ACHN (cell line): ENCODE results near the gene PABPC3.

Experiments
- DNase-seq: peaks from one replicate; pipeline ENCODE4 v3.0.0-alpha.2; 2015
- in situ Hi-C: cut with HindIII; loops from 2 replicates; pipeline ENCODE4 v1.10.0; 2017; ENCODE audit warnings: low sequenced_read_pairs, low pct_ligation_motif_present, low pct_unique_long_range_greater_than_20kb

Gene PABPC3

DNA sequence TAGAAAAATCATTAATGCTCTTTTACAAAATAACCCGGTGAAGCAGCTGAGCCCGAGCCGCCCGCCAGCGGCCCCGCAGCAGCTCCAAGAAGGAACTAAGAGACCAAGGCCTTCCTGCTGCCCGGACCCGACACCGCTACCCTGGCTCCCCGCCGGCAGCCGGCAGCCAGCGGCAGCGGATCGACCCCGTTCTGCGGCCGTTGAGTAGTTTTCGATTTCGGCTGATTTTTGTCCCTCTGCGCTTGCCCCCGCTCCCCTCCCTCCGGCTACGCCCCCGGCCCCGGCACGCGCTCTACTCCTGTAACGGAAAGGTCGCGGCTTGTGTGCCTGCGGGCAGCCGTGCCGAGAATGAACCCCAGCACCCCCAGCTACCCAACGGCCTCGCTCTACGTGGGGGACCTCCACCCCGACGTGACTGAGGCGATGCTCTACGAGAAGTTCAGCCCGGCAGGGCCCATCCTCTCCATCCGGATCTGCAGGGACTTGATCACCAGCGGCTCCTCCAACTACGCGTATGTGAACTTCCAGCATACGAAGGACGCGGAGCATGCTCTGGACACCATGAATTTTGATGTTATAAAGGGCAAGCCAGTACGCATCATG, at the start of gene PABPC3:
Gene PABPC3, plus strand, starts transcription at position 286 of the 603 bp plus-strand sequence. Its CDS starts 63 bp downstream, at position 349.
- in situ Hi-C loops = no loop called here
- DNase-seq = peak; percentile 16

DNA sequence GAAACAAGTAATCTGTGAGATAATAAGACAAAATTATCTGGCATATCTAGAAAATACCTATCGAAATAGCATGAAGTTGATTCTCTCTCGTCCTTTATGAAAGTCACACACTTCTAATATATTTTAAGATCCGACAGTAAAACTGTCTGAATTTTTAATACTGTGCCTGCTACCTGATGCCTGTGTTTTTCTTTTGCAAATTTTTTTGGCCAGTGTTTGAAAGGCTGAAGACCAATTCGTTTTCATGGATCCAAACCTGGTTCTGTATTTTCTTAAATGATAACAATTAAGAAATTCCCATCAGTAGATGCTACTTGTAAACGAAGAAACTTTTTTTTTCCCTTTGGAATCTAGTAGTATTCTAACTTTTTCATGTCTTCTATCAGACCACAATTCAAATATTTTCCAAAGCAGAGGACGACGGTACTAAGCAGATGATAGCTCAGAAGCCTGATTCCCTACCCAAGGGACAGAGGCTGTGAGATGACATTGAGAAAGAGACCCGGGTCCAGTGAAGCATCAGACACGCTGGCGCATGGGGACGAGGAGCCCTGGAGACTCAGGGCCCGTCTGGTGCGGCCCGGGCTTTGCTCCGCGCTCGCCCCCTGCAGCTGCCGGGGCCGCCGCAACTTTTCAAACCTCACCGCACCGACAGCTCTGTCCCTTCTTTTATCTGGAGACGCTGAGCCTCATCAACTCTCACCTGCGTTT, 49.5 kb upstream of the PABPC3 start:
- DNase-seq = no peak
- in situ Hi-C loops = no loop called here

DNA sequence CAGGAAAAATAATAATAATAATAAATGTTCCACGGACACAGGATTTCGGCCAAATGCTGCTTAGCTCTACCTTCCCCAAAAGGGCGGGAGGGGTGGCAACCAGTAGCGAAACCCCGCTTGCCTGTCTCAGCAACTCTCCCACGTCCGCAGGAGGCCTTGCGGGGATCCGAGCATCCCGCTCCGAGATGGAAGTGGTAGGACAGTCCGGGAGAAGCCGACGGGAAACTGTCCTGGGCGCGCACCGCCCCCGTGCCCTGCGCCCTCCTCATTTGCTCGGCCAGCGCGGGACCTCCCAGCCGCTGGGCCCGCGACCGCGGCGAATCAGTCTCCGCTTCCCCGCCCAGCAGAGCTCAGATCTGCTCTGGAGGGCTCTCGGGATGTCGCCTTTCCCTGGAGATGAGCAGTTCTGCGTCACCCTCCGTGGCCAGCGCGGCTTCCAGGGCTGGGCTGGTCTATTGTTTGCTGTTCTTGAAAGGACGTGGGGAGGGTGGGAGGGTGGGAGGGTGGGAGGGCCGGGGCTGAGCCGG, 48.9 kb upstream of the PABPC3 start:
- in situ Hi-C loops = no loop called here
- peak; percentile 47 for DNase-seq

DNA sequence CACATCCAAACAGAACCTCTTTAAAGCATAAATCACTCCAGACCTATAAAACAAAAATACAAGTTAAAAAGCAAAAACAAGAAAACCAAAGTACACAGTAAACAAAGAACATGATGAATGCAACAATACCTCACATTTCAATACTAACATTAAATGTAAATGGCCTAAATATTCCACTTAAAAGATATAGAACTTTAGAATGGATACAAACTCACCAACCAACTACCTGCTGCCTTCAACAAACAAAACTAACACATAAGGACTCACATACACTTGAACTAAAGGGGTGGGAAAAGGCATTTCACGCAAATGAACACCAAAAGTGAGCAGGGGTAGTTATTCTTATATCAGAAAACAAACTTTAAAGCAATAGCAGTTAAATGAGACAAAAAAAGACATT, 44.9 kb upstream of the PABPC3 start:
- in situ Hi-C loops = no loop called here
- no peak for DNase-seq

DNA sequence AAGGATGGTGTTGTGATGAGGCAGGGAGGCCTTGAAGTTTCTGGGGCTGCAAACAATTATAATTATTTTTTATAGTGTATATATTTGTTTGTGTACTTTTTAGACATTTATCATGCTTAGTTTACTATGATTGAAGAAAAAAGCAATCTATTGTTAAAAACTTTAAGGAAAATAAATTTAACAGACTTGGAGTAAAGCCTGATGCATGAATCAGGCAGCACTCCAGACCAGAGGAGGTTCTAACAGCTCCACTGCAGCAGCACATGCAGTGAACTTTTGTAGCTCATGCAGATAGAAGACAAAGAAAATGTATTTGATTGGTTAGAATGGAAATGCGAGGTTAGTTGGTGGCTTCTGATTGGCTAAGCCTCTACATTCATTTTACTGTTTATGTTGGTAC, 36.8 kb upstream of the PABPC3 start:
- no peak for DNase-seq
- in situ Hi-C loops = no loop called here

DNA sequence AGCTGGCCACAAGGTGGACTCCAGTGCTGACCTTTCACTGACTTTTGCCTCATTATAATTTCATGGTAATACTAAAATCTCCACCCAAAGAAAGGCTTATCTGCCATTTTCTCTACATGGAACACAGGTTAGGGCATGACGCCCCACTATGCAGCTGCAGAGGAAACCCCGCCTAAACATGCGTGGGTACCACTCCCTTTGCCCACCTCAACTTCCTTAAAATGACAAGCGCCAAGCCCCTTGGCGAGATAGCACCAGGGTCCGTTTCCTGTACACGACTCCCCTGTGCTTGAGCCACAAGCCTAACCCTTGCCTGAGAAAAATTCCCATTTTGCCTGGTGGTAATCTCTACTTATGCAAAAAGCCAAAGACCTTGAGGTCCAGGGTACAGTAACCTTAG, 36.0 kb upstream of the PABPC3 start:
- no peak for DNase-seq
- in situ Hi-C loops = no loop called here

DNA sequence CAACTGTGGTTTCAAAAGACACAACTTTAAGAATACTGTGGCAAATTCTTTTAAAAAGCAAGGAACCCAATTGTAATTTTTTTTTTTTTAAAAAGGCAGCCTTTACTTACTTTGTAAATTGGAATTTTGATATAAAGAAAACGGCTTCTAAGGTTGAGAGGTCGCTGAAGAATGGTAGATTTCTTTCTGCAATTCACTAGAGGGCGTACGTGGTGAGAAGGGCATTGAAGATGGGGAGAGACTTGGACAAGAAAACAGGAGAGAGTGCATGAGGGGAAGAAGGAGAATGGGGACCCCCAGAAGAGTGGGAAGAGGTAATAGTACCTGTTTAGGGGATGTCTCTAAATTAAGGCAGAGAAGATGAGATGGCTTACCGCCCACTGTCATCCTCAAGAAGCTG, 33.5 kb upstream of the PABPC3 start:
- peak; percentile 7 for DNase-seq
- in situ Hi-C loops = no loop called here

DNA sequence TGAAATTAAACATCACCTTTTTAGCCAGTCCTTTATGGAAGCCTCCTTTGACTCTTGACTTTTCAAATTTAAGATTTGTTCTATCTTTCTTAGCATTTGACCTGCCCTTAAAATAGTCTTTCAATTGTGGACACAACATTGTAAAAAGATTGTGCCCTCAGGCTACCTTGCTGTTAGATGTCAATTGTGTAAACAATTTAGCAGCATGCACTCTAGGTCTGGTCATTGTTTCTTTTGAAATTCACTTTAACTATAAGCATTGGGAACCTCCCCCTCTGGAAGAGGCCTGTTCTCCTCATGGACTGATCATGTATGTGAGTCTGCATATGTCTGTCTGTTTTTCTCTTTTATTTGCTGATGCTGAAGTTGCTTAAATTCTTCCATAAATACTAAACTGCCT, 31.5 kb upstream of the PABPC3 start:
- in situ Hi-C loops = no loop called here
- DNase-seq = no peak

DNA sequence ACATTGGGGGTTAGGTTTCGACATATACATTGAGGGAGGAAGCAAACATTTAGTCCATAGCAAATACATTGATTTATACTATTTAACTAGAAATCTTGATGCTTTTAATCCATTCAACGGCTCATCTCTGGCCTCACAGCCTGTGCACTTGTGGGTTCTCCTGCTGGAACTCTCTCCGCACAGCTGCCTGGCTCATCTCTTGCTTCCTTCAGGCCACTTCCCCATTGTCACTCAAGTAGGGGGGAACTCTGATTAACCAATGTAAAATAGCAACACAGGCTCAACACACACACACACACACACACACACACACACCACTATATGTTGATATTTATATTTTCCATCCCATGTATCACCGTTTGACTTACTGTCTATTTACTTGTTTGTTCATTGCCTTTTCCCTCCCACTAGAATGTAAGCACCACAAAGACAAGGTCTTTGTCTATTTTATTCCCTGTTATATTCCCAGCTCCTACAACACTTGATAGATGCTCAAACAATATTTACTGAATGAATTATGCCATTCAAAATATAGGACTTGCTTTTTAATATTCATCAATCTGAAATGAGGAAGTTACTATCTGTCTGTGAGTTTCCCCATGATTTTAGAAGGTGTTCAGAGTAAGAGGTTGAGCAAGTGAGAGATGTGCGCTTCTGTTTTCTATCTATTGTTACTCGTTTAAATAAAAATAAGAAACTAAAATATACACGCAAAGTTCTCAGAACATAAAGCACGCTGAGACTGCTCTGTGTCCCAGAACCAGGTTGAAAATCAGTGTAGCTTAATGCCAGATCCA, 29.8 kb upstream of the PABPC3 start:
- in situ Hi-C loops = no loop called here
- no peak for DNase-seq

DNA sequence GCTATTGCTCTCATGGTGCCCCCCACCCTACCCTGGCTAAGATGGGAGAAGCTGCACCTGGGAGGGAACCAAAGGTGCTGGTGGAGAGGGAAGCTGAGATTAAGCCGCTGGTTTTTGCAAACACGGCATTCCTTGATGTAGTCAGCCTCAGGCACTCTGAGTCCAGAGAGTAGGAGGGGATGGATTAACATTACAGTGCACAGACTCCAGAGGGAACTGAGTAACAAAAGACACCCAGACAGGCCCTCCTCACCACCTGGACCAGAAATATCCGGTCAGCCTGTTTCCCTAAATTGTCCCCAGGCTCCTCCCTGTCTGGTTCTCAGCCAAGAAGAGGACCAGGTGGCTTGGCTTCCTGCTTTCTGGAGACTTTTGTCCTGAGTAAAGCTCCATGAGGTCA, 28.9 kb upstream of the PABPC3 start:
- no peak for DNase-seq
- in situ Hi-C loops = no loop called here

DNA sequence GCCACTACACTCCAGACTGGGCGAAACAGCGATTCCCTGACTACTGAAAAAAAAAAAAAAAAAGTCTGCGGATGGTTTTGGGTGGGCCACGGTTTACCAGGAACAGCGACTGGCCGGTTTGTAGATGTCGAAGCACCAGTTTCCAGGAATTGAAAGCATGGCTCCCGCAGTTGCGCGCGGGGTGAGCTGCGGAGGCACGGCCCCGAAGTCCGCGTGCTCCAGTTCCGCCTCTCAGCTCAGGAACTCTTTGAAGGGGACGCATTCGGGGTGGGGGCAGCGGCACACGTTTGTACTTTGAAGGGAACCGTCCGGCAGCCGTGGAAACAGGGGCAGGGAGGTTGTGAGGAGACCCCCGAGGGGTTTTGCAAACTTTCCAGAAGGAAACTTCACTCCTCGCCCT, 27.1 kb upstream of the PABPC3 start:
- in situ Hi-C loops = no loop called here
- DNase-seq = no peak

DNA sequence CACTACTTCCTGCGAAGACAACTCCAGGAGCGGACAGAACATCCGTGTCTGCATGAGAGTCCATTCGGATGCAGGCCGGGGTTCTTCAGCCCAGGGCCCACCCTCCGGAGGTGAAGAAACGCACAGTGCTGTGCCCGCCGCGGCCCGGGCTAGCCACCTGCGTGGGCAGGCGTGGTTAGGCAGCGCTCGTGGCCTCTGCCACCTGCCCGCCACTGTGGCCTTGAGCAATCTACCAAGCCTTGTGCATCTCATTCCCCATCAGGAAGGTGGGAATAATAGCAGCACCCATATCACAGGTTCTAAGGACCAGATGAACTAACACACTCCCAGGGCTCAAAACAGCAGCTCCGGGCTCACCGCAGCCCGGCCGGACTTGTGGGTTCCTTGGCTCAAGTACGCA, 26.7 kb upstream of the PABPC3 start:
- DNase-seq = no peak
- in situ Hi-C loops = no loop called here

DNA sequence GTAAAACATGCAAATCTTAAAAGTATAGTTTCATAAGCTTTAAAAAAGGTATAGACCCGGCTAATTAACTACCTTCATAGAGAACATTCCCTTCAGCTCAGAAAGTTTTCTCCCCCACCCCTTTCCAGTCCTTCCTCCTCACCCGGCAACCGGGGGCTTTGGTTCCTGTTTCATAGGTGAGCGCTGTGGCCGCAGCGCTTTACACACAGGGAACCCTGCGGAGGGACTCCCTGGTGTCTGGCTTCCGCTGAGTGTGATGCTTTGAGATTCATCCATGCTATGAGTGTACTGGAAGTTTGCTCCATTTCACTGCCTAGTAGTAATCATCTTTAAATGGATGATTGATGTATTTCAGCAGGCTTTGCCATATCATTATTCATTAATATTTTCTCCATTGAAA, 26.0 kb upstream of the PABPC3 start:
- in situ Hi-C loops = no loop called here
- DNase-seq = no peak

DNA sequence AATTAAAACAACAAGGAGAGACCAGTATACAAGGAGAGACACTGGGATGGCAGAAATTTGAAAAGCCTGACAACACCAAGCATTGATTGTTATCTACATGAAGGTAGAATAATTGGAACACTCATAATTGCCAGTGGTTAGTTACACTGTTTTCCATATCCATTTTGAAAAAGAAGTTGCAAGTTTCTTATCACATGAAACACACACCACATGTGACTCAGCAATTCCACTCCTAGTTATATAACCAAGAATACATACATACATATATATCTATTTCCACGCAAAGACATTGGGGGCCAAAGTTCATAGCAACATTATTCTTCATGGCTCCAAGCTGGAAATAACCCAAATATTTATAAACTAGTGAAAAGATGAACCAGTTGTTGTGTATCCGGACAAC, 15.2 kb upstream of the PABPC3 start:
- in situ Hi-C loops = no loop called here

DNA sequence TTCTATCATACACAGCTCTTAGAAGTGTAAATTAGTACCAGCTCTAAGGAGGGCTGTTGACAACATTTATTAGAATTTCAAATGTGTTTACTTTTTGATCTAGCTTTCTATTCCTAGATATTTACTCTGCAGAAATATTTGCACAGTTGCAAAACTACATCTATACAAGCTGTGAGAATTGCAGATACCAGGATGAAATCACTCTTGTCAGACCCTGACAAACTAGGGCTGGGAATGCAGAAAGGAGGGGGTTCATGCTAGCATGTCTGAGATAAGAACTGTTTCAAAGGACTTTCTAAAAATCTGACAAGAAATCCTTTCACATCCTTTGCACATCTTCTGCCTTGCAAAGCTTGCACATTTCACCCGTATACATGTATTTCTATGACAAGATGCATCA, 11.8 kb upstream of the PABPC3 start:
- no peak for DNase-seq
- in situ Hi-C loops = no loop called here

More for the DNA sequence above, 15.2 kb upstream of the PABPC3 start:
- no peak for DNase-seq

DNA sequence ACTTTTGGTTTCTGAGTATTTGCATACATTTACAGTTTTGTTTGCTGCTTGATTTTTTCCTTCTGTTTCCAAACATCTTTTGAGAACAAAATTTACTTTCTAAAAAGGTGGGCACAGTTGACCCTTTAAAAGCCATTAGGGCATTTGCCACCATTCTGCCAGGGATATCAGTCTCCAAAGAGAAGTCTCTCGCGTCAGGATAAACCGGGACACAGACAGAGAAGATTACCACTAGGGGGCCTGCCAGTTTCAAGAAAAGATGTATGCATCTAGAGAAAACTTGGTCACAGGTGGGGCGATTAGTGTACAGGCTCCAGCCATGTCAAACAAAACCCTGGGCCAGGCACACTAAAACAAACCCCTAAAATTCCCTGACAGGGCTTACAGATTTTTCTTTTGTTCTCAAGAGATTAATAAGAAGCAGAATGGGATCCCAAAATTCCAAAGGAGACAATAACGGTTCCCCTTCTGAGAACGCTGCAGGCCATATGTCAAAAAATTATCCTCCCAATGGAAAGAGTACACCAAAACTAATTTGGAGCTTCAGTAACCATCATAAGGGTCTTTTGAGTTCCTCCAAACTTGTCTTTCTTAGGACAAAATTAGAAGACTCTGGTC, 10.7 kb upstream of the PABPC3 start:
- in situ Hi-C loops = no loop called here
- peak; percentile 56 for DNase-seq

DNA sequence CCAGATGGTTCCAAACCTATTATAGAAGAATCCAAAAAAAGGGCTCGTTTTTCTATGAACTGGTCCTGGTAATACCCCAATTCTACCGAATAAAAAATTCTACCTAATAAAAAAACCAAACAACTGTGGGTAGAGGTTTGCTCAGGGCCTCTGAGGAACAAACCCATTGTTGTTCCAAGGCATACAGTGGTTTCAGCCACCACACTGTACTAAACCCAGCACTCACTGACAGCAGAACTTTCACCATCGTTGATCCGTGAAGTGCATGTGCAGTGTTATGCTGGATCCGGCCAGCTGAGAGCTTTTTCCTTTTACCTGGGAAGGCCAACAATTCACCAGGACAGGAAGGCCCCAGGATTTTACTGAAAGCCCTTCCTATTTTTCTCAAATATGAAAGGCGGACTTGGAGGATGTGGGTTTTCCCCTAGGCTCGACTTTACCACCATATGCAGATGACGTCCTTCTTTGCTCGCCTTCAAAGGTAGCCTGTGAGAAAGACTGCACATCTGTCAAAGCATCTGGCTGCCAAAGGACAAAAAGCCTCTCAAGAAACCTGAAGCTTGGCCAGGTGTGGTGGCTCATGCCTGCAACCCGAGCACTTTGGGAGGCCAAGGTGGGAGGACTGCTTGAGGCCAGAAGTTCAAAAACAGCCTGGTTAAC, 7.2 kb upstream of the PABPC3 start:
- in situ Hi-C loops = no loop called here
- DNase-seq = no peak

DNA sequence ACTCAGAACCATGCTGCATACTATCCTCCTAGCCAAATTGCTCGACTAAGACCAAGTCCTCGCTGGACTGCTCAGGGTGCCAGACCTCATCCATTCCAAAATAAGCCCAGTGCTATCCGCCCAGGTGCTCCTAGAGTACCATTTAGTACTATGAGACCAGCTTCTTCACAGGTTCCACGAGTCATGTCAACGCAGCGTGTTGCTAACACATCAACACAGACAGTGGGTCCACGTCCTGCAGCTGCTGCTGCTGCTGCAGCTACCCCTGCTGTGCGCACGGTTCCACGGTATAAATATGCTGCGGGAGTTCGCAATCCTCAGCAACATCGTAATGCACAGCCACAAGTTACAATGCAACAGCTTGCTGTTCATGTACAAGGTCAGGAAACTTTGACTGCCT, 1.5 kb downstream of the PABPC3 start:
- no peak for DNase-seq
- in situ Hi-C loops = no loop called here

DNA sequence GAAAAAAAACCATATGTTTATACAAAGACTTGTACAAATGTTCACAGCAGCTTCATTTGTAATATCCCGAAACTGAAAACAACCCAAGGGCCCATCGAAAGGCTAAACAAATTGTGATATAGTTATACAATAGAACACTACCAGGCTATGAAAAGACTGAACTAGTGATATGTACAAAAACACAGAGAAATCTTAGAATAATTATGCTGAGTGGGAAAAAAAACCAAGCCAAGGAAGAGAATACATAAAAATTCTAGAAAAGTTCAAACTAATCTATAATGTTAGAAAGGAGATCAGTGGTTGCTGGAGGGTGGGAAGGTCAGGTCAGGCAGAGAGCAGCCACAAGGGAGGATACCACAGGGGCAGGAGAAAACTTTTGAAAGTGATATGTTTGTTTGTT, 7.8 kb downstream of the PABPC3 start:
- in situ Hi-C loops = no loop called here
- DNase-seq = no peak
